ENCODE data around the gene SLC25A26.

The SLC25A26 gene

GRCh38 chr3:66203275-66203674 lies 17.5 kb upstream of the SLC25A26 start:
- no peak overlapping the region for H3K4me3 ChIP-seq (ENCODE audit: low read depth, low read length)
- TF ChIP-seq CTCF (IDR thresholded peaks at IDR 0.05; ENCODE audit: low read depth, low read length), result no peak

GRCh38 chr3:66206806-66207205 lies 14.0 kb upstream of the SLC25A26 start:
- no peak for TF ChIP-seq CTCF (IDR thresholded peaks at IDR 0.05; ENCODE audit: low read depth, low read length)
- H3K4me3 ChIP-seq (ENCODE audit: low read depth, low read length), result no peak overlapping the region

GRCh38 chr3:66208189-66208588 lies 12.6 kb upstream of the SLC25A26 start:
- H3K4me3 ChIP-seq (ENCODE audit: low read depth, low read length), result no peak overlapping the region
- TF ChIP-seq CTCF (IDR thresholded peaks at IDR 0.05; ENCODE audit: low read depth, low read length), result no peak

- no peak for TF ChIP-seq CTCF (IDR thresholded peaks at IDR 0.05; ENCODE audit: low read depth, low read length)
- no peak overlapping the region for H3K4me3 ChIP-seq (ENCODE audit: low read depth, low read length)
Measured at GRCh38 chr3:66210687-66211295, 10.0 kb upstream of the SLC25A26 start.

- TF ChIP-seq CTCF (IDR thresholded peaks at IDR 0.05; ENCODE audit: low read depth, low read length), result no peak
- H3K4me3 ChIP-seq (ENCODE audit: low read depth, low read length), result no peak overlapping the region
Measured at GRCh38 chr3:66211779-66212178, 9.0 kb upstream of the SLC25A26 start.

- TF ChIP-seq CTCF (IDR thresholded peaks at IDR 0.05; ENCODE audit: low read depth, low read length), result no peak
Measured at GRCh38 chr3:66215106-66215505, 5.7 kb upstream of the SLC25A26 start.

GRCh38 chr3:66220066-66220465 lies 735 bp upstream of the SLC25A26 start:
- H3K4me3 ChIP-seq (ENCODE audit: low read depth, low read length), result peak overlapping the region; percentile 72
- no peak for TF ChIP-seq CTCF (IDR thresholded peaks at IDR 0.05; ENCODE audit: low read depth, low read length)

More at GRCh38 chr3:66215106-66215505, 5.7 kb upstream of the SLC25A26 start:
- H3K4me3 ChIP-seq (ENCODE audit: low read depth, low read length), result no peak overlapping the region

Data from WI38 (cell line).